HEK293T (cell line): Measurements from ENCODE around the gene GABARAP.

Experiments used
- CTCF ChIA-PET: fragments of 350-600 bp; formaldehyde crosslinking; extraction: SDS; loops from one replicate; lab custom pipeline; 2021; ENCODE audit warnings: antibody characterized with exemption, inconsistent platforms; lab: Yijun Ruan, JAX
- POLR2A ChIA-PET: fragments of 350-600 bp; formaldehyde crosslinking; extraction: SDS; loops from one replicate; lab custom pipeline; 2020; ENCODE audit warnings: antibody characterized with exemption, inconsistent platforms; lab: Yijun Ruan, JAX
- DNase-seq: peaks from one replicate; pipeline ENCODE4 v3.0.0; 2012; ENCODE audit warnings: mixed read lengths; ENCODE audit errors: extremely low spot score
- ARNT ChIP-seq: fragments of 450-650 bp; IDR thresholded peaks from 2 replicates; pipeline ENCODE4 v1.6.1; 2017; ENCODE audit warnings: mild to moderate bottlenecking
- BHLHE40 ChIP-seq: fragments of 450-650 bp; IDR thresholded peaks from 2 replicates; pipeline ENCODE4 v1.6.1; 2016; ENCODE audit warnings: mild to moderate bottlenecking, moderate library complexity, borderline replicate concordance
- CTBP1 ChIP-seq: fragments of 450-650 bp; IDR thresholded peaks from 2 replicates; pipeline ENCODE4 v1.6.1; 2016; ENCODE audit warnings: borderline replicate concordance
- ELF4 ChIP-seq: fragments of 450-650 bp; IDR thresholded peaks from 2 replicates; pipeline ENCODE4 v1.6.1; 2017; ENCODE audit warnings: antibody characterized with exemption
- FOXA1 ChIP-seq: fragments of 450-650 bp; IDR thresholded peaks from 2 replicates; pipeline ENCODE4 v1.6.1; 2016; ENCODE audit warnings: mild to moderate bottlenecking
- FOXK2 ChIP-seq: fragments of 450-650 bp; IDR thresholded peaks from 2 replicates; pipeline ENCODE4 v1.6.1; 2016; ENCODE audit warnings: mild to moderate bottlenecking
- FOXM1 ChIP-seq: fragments of 450-650 bp; IDR thresholded peaks from 2 replicates; pipeline ENCODE4 v1.6.1; 2017; ENCODE audit warnings: mild to moderate bottlenecking, borderline replicate concordance
- HDGF ChIP-seq: fragments of 450-650 bp; IDR thresholded peaks from 2 replicates; pipeline ENCODE4 v1.6.1; 2017; ENCODE audit warnings: antibody characterized with exemption, borderline replicate concordance
- L3MBTL2 ChIP-seq: fragments of 450-650 bp; conservative IDR thresholded peaks from 2 replicates; pipeline ENCODE4 v1.6.1; 2016; ENCODE audit warnings: mild to moderate bottlenecking
- LEF1 ChIP-seq: fragments of 450-650 bp; IDR thresholded peaks from 2 replicates; pipeline ENCODE4 v1.6.1; 2017; ENCODE audit warnings: mild to moderate bottlenecking, borderline replicate concordance
- NFRKB ChIP-seq: fragments of 450-650 bp; IDR thresholded peaks from 2 replicates; pipeline ENCODE4 v1.6.1; 2016; ENCODE audit warnings: mild to moderate bottlenecking, moderate library complexity
- PKNOX1 ChIP-seq: fragments of 450-650 bp; IDR thresholded peaks from 2 replicates; pipeline ENCODE4 v1.6.1; 2016
- SP1 ChIP-seq: fragments of 450-650 bp; IDR thresholded peaks from 2 replicates; pipeline ENCODE4 v1.6.1; 2017
- SUZ12 ChIP-seq: fragments of 450-650 bp; IDR thresholded peaks from 2 replicates; pipeline ENCODE4 v1.6.1; 2016; ENCODE audit warnings: mild to moderate bottlenecking
- TARDBP ChIP-seq: fragments of 450-650 bp; IDR thresholded peaks from 2 replicates; pipeline ENCODE4 v1.6.1; 2016
- ZNF384 ChIP-seq: fragments of 450-650 bp; IDR thresholded peaks from 2 replicates; pipeline ENCODE4 v1.6.1; 2016

Gene GABARAP

GRCh38 chr17:7280519-7281073, 38.3 kb upstream of the GABARAP start:
- DNase-seq: peak; percentile 86
- ChIA-PET POLR2A (interaction anchor here (1.2 to 2.4 kb wide), 4 partner anchors 16 to 49 kb away, joined by 4 to 9 read pairs (median 8); partner anchors contain the start of genes GABARAP and NEURL4), CTCF (interaction anchor here (0.6 to 1.8 kb wide), 9 partner anchors 11 to 299 kb away, joined by 3 to 22 read pairs (median 4); partner anchors contain the start of gene CTDNEP1)
- TF ChIP-seq LEF1: no peak
- TF ChIP-seq L3MBTL2: peak; percentile 79

- DNase-seq: no peak
- no peak for TF ChIP-seq ARNT
- TF ChIP-seq FOXA1: no peak
- no peak for TF ChIP-seq HDGF
- ChIA-PET CTCF (interaction anchor here (0.6 kb wide), 1 partner anchor 61 kb away, joined by 3 read pairs; no protein-coding TSS in a partner anchor), POLR2A (interaction anchor here (2.4 kb wide), 1 partner anchor 37 kb away, joined by 9 read pairs; the partner anchor contains the start of gene GABARAP)
These were observed 37.2 kb upstream of the GABARAP start for GRCh38 chr17:7279448-7279847.

GRCh38 chr17:7266784-7267183, 24.5 kb upstream of the GABARAP start:
- TF ChIP-seq L3MBTL2 (no peak), NFRKB (no peak), TARDBP (no peak), ARNT (no peak), FOXA1 (no peak), PKNOX1 (no peak), BHLHE40 (no peak), HDGF (no peak), SUZ12 (no peak), CTBP1 (no peak), FOXK2 (no peak), SP1 (no peak), LEF1 (no peak), ELF4 (no peak), ZNF384 (no peak), FOXM1 (no peak)
- CTCF ChIA-PET: no interaction called here
- DNase-seq: no peak
- POLR2A ChIA-PET: interaction anchor here (1.0 kb wide), 1 partner anchor 137 kb away, joined by 3 read pairs; the partner anchor contains the start of gene TMEM256

- TF ChIP-seq L3MBTL2 (no peak), FOXA1 (no peak), BHLHE40 (no peak), ZNF384 (no peak), FOXK2 (no peak), NFRKB (no peak), CTBP1 (no peak), TARDBP (no peak), FOXM1 (no peak), ARNT (no peak), PKNOX1 (no peak)
- DNase-seq: no peak
- POLR2A ChIA-PET: interaction anchor here (0.7 to 1.3 kb wide), 2 partner anchors 24 to 42 kb away, joined by 3 to 4 read pairs; partner anchors contain the start of gene PHF23
- CTCF ChIA-PET: interaction anchor here (0.6 to 1.2 kb wide), 3 partner anchors 16 to 341 kb away, joined by 3 to 6 read pairs (median 3); no protein-coding TSS in a partner anchor
These were observed 21.5 kb upstream of the GABARAP start for GRCh38 chr17:7263801-7264078.

- POLR2A ChIA-PET: interaction anchor here (0.7 kb wide), 1 partner anchor 41 kb away, joined by 3 read pairs; no protein-coding TSS in a partner anchor
- CTCF ChIA-PET: no interaction called here
- no peak for DNase-seq
- TF ChIP-seq FOXA1 (no peak), ZNF384 (no peak), CTBP1 (no peak), LEF1 (no peak), NFRKB (no peak), PKNOX1 (no peak), FOXK2 (no peak), L3MBTL2 (no peak), FOXM1 (no peak), SUZ12 (no peak), BHLHE40 (no peak)
These were observed 20.9 kb upstream of the GABARAP start for GRCh38 chr17:7262935-7263800.
